ENCODE results near the gene WWC1.

Gene WWC1

DNA sequence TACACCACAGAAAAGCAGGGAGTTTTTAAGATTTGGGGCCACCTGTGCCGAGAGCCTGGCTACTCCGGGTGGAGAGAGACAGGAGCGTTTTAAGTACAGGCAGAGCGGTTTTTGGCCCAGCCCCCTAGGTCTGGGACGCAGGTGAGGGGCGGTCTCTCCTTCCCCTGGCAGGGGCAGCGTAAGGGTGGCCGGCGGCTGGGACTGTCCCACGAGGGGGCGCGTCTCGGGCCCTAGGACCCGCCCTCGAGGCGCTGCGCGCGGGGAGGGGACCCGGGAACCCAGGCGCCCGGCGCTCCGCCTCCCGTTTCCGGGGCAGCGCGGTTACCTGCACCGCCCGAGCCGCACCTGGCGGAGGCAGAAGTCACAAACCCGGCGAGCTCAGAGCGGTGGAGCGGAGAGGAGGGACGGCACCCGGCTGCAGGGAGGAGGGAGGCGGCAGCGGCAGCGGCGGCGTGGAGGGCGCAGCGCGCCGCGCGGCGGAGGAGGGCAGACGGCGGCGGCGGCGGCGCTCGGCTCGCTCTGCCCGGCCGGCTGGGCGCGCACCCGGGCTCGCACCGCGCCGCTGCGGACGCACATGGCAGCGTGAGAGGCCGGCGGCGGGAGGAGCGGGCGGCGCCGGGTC lies at the start of gene WWC1:
Gene WWC1, plus strand, starts transcription at position 304 of the 622 bp plus-strand sequence. CDS start 508 bp downstream, outside the sequence.
- peak; percentile 56 to 70 for DNase-seq

DNA sequence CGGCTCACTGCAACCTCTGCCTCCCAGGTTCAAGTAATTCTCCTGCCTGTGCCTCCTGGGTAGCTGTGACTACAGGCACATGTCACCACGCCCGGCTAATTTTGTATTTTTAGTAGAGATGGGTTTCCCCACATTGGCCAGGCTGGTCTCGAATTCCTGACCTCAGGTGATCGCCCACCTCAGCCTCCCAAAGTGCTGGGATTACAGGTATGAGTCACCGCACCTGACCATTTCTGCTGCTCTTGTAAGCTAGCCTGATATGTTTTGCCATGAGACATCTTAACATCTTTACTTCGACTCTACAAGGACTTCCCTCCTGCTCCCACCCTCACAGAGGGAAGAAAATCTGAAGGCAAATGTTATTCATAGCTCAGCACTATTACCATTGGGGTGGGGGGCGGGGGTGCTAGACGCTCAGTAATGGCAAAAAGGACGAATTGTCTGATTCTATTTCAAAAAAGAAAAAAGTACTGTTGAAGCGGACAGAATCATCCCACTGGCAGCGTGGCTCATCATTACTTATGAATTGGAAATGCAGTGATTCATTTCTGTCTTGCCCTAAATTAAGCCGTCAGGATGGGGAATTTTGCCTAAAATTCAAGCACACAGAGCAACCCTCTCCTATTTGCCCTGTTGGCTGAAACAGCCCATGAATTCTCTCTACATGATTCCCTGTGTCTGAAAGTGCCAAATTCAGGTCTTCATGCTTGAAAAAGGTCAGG lies 46.4 kb upstream of the WWC1 start:
- no peak for DNase-seq

DNA sequence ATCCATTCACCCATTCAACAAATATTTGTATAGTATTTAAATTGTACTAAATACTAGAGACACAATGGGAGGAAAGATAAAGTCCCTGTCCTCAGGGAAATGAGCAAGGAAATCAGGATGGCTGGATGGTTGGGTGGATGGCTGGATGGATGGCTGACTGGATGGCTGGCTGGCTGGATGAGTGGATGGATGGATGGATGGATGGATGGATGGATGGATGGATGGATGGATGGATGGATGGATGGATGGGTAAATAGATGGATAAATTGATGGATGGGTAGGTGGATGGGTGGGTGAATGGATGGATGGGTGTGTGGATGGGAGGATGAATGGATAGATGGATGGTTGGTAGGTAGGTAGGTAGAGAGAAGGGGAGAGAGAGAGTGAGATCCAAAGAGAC lies 41.5 kb upstream of the WWC1 start:
- no peak for DNase-seq

DNA sequence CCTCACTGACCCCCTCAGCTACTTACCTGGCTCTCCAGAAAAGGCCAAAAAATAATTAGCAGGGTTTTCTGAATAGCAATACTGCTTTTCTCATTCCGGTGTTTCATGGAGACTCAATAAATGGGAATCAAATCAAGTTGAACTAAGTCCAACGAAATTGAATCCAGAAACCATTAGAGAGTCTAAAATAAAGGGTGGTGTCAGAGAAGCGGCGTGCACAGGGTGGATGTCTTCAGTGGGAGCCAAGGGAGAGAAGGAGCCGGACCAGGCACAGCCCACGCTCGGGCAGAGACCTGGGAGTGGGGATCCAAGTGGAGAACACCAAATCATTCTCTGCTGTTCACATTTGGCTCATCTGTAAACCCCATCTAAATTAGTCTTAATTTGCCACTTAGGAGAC lies 40.2 kb upstream of the WWC1 start:
- no peak for DNase-seq

DNA sequence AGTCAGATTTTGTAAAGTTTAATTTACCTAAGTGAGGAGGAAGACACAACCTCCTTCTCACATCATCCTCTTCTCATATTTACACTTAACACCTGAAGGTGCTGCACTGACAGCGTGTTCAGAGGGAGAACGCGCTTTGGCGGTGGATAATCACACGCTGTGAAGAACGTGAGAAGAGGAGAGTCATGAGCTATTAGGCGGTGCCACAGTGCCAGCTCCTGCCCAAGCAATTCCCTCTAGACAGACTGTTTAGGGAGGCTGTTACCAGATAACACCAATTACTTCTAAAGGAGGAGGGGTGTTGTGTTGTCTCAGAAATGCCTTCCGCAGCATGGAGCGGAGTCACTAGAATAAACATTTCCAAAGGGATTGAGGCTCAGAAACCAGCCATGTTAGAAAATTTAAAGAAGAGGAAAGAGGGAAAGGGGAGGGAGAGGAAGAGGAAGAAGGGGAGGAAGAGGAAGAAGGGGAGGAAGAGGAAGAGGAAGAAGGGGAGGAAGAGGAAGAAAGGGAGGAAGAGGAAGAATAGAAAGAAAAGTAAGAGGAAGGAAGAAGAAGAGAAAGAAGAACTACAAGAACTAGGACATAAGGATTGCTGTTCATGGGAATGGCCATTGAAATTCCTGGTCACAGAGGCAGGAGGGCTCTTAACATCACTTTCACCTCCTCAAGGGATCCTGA lies 37.3 kb upstream of the WWC1 start:
- no peak for DNase-seq

DNA sequence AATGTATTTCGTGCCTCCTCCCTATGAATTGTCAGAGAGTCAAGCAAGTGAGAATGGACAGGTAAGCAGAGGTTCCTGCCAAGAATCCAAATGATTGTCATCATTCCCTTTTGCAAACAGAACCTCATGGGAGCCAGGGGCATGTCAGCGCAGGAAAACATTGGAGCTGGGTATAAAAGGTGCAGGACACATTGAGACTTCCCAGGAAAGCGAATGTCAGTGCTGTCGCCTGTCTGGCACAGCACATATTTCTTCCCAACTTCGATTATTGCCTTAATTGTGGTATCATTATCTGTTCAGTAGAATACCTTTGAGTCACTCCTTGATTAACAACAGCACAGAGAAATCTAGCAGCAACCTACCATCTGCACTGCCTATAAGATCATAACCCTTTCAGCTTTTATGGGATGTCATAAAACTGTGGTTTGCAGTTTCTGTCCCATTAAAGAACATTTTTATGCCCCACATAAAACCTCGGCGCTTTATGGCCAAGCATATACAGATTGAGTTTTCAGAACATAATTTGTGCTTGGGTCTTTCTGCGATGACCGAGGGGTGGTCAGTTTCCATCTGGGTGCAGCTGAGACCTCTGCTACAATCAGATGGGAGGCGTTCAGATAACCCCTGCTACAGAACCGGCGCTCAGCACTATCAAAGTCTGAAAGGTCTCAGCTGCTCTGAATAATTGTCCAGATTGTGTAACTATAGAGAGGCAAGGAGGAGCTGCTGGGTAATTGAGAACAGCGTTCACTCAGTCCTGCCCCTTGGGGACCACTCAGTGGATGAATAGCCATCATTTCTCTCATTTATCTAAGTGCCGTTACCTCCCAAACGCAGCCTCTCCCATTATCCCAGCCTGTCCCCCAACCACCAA lies 30.9 kb upstream of the WWC1 start:
- DNase-seq, result peak; percentile 17 to 22

DNA sequence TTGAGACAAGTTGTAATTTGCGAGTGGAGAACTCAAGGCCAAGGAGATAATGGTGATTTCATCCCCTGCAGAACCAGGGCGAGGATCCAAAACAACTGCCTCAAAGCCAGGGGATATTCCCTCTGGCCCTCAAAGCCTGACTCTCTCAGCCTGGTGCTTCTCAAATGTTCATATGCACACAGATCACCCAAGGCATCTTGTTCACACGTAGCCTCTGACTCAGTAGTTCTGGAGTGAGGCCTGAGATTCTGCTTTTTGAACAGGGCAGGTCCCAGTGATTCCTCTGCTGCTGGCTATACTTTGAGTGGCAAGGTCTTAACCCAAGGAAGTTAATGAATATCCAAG lies 30.2 kb upstream of the WWC1 start:
- DNase-seq, result no peak

DNA sequence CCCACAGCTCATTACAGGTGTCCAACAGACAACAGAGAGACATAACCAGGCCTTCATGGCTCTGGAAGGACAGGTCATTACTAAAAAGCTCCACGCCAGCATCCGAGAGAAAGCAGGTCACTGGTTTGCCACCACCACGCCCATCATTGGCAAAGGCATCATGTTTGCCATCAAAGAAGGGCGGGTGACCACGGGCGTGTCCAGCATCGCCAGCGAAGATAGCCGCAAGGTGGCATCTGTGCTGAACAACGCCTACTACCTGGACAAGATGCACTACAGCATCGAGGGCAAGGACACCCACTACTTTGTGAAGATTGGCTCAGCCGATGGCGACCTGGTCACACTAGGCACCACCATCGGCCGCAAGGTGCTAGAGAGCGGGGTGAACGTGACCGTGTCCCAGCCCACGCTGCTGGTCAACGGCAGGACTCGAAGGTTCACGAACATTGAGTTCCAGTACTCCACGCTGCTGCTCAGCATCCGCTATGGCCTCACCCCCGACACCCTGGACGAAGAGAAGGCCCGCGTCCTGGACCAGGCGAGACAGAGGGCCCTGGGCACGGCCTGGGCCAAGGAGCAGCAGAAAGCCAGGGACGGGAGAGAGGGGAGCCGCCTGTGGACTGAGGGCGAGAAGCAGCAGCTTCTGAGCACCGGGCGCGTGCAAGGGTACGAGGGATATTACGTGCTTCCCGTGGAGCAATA lies 29.3 kb upstream of the WWC1 start:
- no peak for DNase-seq

DNA sequence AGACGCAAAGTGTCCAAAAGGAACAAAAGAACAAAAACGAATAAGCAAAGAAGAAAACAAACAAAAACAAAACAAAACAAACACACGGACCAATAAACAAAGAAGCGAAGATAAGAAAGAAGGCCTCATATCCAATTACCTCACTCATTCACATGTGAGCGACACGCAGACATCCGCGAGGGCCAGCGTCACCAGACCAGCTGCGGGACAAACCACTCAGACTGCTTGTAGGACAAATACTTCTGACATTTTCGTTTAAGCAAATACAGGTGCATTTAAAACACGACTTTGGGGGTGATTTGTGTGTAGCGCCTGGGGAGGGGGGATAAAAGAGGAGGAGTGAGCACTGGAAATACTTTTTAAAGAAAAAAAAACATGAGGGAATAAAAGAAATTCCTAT lies 28.3 kb upstream of the WWC1 start:
- no peak for DNase-seq

DNA sequence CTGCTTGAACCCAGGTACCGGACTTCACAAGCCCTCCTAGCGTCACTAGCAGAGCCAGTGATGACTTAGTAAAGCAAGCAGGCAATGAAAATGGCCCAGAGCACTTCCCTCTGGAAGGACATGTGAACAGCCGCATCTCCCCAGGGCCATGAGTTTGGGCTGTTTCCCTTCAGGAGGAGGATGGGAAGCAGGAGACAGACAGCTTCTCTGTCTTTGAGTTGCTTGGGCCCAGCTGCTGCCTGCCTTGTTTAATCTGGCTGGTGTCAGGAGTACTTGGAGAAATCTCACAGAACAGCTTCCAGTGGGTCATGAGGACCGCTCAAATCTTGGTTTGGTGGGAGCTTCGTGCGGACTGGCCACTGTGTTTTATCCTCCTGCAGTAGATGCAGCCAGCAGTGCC lies 25.4 kb upstream of the WWC1 start:
- no peak for DNase-seq

DNA sequence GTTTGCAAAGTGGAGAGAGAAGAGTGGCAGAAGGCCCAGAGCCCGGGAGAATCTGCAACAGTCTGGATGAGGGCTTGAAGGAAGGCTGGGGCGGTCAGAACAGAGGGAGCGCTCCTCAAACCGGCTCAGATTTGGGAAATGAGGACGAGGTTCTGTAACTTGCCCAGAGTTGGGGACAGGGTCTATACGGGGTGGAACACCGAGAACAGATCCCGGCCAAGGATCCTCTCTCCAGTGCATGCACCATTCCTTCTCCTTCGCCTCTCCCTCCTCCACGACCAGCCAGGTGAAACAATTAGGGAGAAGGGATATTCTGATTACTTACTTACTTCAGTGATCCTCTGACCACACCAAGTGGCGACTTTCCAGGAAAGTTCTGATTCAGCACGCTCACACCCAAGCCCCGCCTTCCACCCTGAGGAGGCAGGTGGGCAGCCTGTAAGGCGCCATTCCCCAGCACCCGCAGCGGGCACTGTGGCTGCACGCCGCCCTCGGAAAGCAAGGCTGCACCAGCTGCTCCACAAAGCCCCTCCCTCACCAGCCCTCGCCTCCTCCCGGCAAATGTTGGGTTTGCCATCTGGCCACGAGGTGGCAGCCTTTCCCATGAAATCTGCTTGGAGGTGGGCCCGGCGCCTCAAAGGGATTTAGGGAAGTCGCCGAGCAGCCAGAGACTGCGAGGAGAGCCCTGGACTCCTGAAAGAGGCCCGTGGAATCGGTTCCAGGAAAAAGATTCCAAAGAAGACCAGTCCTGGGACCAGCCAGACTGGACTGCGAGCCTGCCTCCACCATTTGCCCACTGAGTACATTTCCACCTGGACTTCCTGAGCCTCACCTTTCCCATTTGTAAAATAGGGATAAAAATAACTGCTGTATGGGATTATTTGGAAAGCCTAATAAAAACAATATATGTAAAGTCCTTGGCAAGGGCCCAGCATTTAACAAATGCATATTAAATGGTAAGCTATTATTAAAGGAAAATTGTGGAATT lies 22.2 kb upstream of the WWC1 start:
- peak; percentile 64 to 69 for DNase-seq

DNA sequence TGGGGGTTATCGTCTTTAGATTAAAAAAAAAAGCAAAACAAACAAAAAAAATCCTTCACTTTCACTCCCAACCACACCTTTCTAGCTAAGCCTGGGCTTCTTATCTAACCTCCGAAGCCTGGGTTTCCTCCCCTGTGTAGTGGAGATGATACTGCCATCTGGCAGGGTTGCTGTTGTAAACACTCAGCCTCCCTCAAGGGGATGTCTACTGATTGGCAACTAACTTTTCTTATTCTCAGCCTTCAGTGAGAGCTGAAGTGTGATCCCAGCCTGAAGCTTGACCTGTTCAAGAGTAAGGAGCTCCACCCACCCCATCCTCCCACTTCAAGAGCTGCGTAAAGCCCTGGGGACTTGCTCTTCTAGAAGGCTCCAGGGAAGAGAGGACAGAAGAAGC lies 21.5 kb upstream of the WWC1 start:
- DNase-seq, result no peak

DNA sequence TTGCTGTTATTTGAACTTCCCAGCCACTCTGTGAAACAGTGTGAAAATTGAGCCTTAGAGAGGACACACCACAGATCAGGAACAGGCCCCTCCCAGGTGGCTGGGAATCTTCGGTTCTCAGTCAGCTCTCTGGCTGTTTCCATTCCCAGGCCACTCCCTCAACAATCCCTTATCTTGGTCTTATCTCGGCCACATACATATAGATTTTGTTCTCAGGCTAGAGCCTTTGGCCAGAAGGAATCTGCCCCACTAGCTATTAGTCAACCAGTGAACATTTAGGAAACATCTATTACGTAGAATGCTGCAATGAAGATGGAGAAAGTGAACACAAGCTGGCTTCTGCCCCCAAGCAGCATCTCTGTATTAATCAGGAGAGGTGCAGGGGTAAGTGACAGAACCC lies 21.0 kb upstream of the WWC1 start:
- no peak for DNase-seq

DNA sequence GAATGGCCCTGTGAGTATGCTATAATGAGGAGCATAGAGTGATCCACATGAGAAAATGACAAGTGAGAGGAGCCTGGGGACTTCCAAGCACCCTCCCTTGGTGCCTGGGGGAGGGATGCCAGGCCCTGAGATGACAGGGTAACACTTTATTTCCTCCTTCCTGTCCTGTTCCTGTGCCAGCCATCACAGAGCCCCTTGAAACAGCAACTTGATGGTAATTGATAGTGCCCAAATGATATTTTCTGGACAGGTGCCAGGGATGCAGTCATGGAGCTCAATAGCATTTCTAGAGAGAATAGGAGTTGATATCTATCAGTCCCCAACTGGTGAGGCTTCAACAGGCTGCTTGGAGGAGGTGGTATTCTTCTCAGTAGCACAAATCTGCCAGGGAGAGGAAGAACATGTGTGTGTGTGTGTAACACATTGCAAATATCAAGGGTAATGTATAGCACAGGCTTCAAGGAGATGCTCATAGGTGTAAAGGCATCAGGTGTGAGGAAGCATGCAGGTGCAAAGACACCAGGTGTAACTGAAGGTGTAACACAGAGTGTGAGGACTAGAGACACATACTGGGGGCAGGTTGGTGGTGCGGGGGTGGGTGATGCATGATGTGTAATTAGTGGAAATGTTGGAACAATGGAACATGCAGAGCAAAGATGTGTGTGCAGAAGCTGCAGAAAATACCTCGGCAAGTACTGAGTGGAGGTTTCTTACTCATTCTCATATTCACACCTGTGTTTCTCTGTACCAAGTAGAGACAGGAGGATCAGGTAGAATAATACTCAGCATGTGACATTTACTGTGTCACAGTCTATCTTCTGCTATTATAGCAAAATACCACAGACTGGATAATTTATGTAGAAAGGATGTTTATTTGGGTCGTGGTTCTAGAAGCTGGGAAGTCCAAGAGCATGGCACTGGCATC lies 18.1 kb upstream of the WWC1 start:
- DNase-seq, result no peak

DNA sequence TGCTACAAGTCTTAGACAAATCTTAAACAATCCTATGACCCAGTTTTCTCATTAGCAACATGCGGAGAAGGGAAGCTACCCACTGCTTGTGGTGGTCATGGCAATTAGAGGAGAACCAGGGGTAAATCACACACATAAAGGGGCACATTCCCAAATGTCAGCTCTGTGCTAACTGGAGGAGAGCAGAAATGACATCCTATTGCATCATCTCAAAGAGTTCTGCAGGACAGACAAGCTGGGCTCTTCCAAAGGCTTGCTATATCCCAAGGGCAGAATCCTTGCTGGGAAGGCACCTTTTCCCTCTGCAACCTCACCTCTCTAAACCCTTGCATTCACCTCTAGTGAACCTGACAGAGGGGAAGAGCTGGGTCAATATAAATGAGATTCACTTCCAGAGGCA lies 17.0 kb upstream of the WWC1 start:
- peak in 1 of 2 experiments; percentile 3 for DNase-seq

DNA sequence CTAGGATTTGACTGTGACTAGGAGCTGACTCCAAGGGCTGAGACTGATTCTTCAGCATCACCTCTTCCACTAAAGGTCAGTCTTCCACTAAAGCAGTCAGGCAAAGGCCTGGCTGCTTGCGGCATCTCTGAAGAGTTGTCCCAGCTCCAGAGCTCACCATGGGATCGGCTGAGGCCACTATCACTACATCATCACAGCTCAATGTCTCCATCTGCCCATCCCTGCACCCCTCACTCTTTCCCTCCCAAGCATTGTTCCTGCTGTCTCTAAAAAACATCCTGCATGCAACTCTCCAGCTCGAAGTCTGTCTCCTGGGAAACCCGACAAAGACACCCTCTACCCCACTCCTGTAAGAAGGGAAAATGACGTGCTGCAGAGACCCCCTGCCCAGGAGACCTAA lies 15.5 kb upstream of the WWC1 start:
- no peak for DNase-seq

DNA sequence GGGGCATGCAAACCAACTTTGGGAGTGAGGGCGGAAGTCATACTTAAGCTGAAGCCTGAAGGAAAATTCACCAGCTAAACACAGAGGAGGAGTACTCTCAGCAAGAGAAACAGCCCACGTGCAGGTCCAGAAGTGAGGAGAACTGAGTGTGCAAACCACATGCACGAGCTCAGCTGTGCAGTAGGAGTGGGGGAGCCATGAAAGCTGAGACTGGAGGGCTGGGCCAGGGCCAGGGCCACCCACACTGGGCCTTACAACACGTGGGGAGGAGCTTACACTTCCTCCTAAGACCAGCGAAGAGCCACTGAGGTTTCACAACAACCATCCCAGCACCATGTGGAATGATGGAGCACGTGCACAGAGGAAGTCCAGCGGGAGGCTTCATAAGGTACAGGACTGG lies 9.3 kb upstream of the WWC1 start:
- DNase-seq, result no peak

DNA sequence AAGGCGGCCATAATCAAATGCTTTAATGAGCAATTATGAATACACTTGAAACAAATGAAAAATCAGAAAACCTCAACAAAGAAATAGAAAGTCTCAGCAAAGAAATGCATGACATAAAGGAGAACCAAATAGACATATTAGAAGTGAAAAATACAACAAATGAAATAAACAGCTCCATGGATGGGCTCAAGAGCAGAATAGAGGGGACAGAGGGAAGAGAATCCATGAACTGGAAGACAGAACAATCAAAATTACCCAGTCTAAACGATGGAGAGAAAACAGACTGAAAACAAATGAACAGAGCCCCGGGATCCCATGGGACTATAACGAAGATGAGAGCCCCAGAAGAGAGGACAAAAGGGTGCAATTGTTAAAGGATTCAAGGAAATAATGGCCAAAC lies 6.6 kb upstream of the WWC1 start:
- no peak for DNase-seq

DNA sequence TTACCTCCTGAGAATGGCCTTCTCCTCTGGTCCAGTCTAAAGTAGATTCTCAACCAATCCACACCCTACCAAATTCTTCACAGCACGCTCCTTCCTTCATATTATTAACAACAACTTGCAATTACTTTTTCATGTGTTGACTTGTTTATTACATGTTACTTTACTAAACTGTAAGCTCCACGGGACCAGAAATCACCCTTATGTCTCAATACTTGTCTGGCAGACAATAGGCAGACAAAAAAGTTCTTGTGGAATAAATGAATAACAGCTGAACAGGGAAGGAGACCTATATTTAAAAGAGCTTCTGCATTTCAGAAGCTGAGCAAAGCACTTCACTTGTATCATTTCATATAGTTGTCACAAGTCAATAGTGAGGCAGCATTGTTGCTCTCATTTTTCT lies 5.7 kb upstream of the WWC1 start:
- DNase-seq, result no peak

DNA sequence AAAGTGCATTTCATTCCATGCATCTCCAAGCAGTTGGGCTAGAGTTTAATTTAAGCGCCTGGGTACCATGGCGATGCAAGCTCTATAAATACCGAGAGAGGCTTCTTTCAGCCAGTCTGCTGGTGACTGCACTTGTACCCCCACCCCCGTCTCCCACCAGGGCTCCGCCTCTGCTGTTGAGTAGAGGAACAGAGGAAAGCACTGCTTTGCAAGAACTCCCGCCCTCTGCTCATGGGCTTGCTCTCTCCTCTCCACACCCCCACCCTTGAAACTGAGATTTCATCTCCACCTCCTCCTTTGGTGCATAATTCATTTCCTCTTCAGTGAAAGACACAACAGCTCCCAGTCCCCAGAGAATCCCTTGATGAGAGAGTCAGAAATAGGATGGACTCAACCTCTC lies 5.1 kb upstream of the WWC1 start:
- no peak for DNase-seq
